ENCODE results near the gene PRSS21.

Gene PRSS21

DNA sequence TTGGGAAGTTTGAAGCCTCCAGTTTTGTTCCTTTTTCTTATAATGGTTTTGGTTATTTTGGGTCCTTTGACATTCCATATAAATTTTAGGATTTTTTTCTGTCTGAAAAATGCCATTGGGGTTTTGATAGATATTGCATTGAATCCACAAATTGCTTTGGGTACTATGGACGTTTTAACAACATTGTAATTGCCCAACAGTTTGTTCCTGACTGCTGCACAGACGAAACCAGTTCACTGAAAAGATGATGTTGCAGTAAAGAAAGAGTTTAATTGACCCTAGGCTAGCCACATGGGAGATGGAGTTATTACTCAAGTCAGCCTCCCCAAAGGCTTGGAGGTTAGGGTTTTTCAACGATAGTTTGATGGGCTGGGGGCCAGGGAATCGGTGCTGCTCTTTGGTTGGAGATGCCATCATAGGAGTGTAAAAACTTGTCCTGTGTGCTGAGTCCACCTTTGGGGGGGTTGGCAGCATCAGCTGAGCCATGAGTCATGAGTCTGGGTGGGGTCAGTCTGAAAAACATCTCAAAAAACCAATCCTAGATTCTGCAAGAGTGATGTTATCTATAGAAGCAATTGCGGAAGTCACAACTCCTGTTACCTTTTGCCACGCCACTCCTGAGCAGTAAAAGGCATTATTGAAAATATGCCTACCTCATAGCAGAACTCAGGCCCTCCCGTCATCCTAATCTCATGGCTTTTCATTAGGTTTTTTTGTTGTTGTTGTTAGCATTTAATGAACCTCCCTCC is 21.5 kb upstream of the PRSS21 start:
- Histone ChIP-seq H3K9me3 (ENCODE audit: control insufficient read depth, insufficient read depth, low read length) (no peaks in the 10 kb centered on the region), H3F3A (ENCODE audit: control insufficient read depth, insufficient read depth) (no peaks in the 10 kb centered on the region), H4K20me1 (ENCODE audit: control insufficient read depth, insufficient read depth, low read depth, low read length) (no peaks in the 10 kb centered on the region), H3K4me2 (ENCODE audit: low read length) (no peak overlapping the region), H3K27ac (ENCODE audit: low read depth, low read length) (no peak overlapping the region), H3K4me1 (ENCODE audit: control insufficient read depth, low read length) (no peaks in the 10 kb centered on the region), H3K27me3 (ENCODE audit: control insufficient read depth, low read length) (peaks cover 4% of the 10 kb centered on the region; the same call in 1 of the 2 replicates), H3K9me2 (replicated peaks; ENCODE audit: control insufficient read depth, low read length) (no peaks in the 10 kb centered on the region), H3K36me3 (ENCODE audit: control insufficient read depth, low read length) (no peaks in the 10 kb centered on the region), H3K4me3 (ENCODE audit: low read length) (no peak overlapping the region), H3K79me2 (ENCODE audit: control insufficient read depth, low read length) (no peaks in the 10 kb centered on the region)
- no peak for TF ChIP-seq EZH2phosphoT487 (IDR thresholded peaks at IDR 0.05; ENCODE audit: borderline replicate concordance, low read length)
- TF ChIP-seq, protein P1, sequence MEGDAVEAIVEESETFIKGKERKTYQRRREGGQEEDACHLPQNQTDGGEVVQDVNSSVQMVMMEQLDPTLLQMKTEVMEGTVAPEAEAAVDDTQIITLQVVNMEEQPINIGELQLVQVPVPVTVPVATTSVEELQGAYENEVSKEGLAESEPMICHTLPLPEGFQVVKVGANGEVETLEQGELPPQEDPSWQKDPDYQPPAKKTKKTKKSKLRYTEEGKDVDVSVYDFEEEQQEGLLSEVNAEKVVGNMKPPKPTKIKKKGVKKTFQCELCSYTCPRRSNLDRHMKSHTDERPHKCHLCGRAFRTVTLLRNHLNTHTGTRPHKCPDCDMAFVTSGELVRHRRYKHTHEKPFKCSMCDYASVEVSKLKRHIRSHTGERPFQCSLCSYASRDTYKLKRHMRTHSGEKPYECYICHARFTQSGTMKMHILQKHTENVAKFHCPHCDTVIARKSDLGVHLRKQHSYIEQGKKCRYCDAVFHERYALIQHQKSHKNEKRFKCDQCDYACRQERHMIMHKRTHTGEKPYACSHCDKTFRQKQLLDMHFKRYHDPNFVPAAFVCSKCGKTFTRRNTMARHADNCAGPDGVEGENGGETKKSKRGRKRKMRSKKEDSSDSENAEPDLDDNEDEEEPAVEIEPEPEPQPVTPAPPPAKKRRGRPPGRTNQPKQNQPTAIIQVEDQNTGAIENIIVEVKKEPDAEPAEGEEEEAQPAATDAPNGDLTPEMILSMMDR (IDR thresholded peaks at IDR 0.05; ENCODE audit: low read depth, low read length, poor library complexity, severe bottlenecking) = no peak

DNA sequence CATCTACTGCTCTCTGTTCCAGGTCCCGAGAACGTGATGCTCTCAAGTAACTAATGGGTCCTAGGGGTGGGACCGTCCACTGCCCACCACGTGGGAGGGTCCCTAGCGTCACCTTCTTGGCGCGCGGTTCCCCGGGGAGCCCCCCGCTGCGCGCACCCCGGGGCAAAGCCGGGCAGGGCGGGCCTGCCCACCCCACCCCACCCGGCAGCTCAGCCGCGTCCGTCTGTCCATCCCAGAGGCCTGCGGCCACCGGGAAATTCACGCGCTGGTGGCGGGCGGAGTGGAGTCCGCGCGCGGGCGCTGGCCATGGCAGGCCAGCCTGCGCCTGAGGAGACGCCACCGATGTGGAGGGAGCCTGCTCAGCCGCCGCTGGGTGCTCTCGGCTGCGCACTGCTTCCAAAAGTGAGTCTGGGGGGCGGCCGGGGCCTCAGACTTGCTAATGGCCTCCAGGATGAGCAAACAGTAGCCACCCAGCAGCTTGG is 18.3 kb upstream of the PRSS21 start:
- TF ChIP-seq, protein P1 (IDR thresholded peaks at IDR 0.05; ENCODE audit: low read depth, low read length, poor library complexity, severe bottlenecking) = no peak
- no peak for TF ChIP-seq EZH2phosphoT487 (IDR thresholded peaks at IDR 0.05; ENCODE audit: borderline replicate concordance, low read length)
- no peak overlapping the region for H3K27ac ChIP-seq (ENCODE audit: low read depth, low read length)

DNA sequence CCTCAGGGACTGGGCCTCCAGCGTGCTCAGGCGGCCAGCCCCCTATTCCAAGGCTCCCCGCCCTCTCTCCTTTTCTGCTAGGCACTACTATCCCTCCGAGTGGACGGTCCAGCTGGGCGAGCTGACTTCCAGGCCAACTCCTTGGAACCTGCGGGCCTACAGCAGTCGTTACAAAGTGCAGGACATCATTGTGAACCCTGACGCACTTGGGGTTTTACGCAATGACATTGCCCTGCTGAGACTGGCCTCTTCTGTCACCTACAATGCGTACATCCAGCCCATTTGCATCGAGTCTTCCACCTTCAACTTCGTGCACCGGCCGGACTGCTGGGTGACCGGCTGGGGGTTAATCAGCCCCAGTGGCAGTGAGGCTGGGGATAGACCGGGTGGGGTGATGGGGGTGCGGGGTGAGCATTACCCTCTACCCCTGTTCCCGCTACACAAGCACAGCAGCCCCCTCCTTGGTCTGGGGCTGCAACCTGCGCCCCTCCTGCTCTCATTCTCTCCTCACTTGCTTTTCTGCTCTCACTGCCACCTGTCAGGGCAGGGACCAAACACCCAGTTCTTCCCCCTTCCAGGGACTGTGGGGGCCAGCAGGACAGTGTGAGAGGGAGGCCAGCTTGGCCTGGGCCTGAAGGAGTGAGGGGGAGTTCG is 17.7 kb upstream of the PRSS21 start:
- no peak for TF ChIP-seq EZH2phosphoT487 (IDR thresholded peaks at IDR 0.05; ENCODE audit: borderline replicate concordance, low read length)
- TF ChIP-seq, protein P1 (IDR thresholded peaks at IDR 0.05; ENCODE audit: low read depth, low read length, poor library complexity, severe bottlenecking) = no peak
- no peaks in the 10 kb centered on the region for H4K20me1 ChIP-seq (ENCODE audit: control insufficient read depth, insufficient read depth, low read depth, low read length)
- no peak overlapping the region for H3K4me2 ChIP-seq (ENCODE audit: low read length)

More for the DNA sequence above, 18.3 kb upstream of the PRSS21 start:
- no peaks in the 10 kb centered on the region for H3K79me2 ChIP-seq (ENCODE audit: control insufficient read depth, low read length)
- H3K4me1 ChIP-seq (ENCODE audit: control insufficient read depth, low read length) = no peaks in the 10 kb centered on the region
- H3K4me3 ChIP-seq (ENCODE audit: low read length) = no peak overlapping the region
- peaks cover 4% of the 10 kb centered on the region; the same call in 1 of the 2 replicates for H3K27me3 ChIP-seq (ENCODE audit: control insufficient read depth, low read length)
- no peaks in the 10 kb centered on the region for H3F3A ChIP-seq (ENCODE audit: control insufficient read depth, insufficient read depth)
- no peaks in the 10 kb centered on the region for H3K9me3 ChIP-seq (ENCODE audit: control insufficient read depth, insufficient read depth, low read length)
- H3K36me3 ChIP-seq (ENCODE audit: control insufficient read depth, low read length) = no peaks in the 10 kb centered on the region
- no peaks in the 10 kb centered on the region for H3K9me2 ChIP-seq (replicated peaks; ENCODE audit: control insufficient read depth, low read length)
- H4K20me1 ChIP-seq (ENCODE audit: control insufficient read depth, insufficient read depth, low read depth, low read length) = no peaks in the 10 kb centered on the region
- H3K4me2 ChIP-seq (ENCODE audit: low read length) = no peak overlapping the region

More for the DNA sequence above, 17.7 kb upstream of the PRSS21 start:
- H3K36me3 ChIP-seq (ENCODE audit: control insufficient read depth, low read length) = no peaks in the 10 kb centered on the region
- H3K9me2 ChIP-seq (replicated peaks; ENCODE audit: control insufficient read depth, low read length) = no peaks in the 10 kb centered on the region
- no peaks in the 10 kb centered on the region for H3K4me1 ChIP-seq (ENCODE audit: control insufficient read depth, low read length)
- no peak overlapping the region for H3K27ac ChIP-seq (ENCODE audit: low read depth, low read length)
- no peaks in the 10 kb centered on the region for H3F3A ChIP-seq (ENCODE audit: control insufficient read depth, insufficient read depth)
- no peaks in the 10 kb centered on the region for H3K79me2 ChIP-seq (ENCODE audit: control insufficient read depth, low read length)
- no peaks in the 10 kb centered on the region for H3K9me3 ChIP-seq (ENCODE audit: control insufficient read depth, insufficient read depth, low read length)
- H3K4me3 ChIP-seq (ENCODE audit: low read length) = no peak overlapping the region
- H3K27me3 ChIP-seq (ENCODE audit: control insufficient read depth, low read length) = peaks cover 4% of the 10 kb centered on the region; the same call in 1 of the 2 replicates

Measured in DOHH2 (cell line).